ENCODE measurements around the gene STIMATE. TPM values are rescaled to one million over a fixed set of nuclear protein-coding genes. Genes with fewer than 3 reads are reported as not detected.

The STIMATE gene
- polyA plus RNA-seq, 3 donors: 8.9 to 49.9 (median 11.7) TPM

DNA sequence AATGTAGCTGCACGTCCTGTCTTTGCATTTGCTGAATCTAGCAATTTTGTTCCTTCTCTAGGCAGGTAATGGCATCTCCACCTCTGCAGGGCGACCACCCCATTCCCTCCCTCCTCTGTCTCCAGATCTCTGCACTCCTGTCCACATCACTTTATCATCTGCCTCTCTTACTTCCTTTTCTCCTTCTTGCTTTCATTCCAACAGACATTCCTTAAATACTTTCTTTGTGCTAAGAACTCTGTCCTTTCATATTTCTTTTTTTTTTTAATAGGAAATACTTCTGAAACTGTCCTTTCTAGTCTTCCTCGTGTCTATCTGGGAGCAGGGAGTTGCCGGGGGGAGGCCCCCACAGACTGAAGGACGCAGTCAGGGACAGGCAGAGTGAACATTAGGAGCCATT is 95.5 kb downstream of the STIMATE start:
- H3K9me3 ChIP-seq (replicated peaks in 1 of 2; ENCODE audit: control insufficient read depth in 1 of 2, insufficient read depth in 1 of 2, low read length in 2 of 2): no peaks in the 10 kb centered on the region
- no peak overlapping the region for H3K4me3 ChIP-seq (replicated peaks in 1 of 3; ENCODE audit: low read depth in 2 of 3, low read length in 3 of 3)
- WGBS (ENCODE audit: insufficient coverage): 84% methylated on average over 5 of the region's 5 CpGs
- Mint-ChIP-seq H3K27me3 (ENCODE audit: low read depth in 3 of 3) (peaks cover 1 to 3% (median 3%) of the 10 kb centered on the region in 3 donors), H3K4me1 (no peaks in the 10 kb centered on the region), H3K27ac (no peak overlapping the region), H3K9me3 (no peaks in the 10 kb centered on the region), H3K36me3 (no peaks in the 10 kb centered on the region), H3K4me3 (no peak overlapping the region)
- intact Hi-C loops (cut with micrococcal nuclease): loop anchor here in 1 of 2 donors (5.0 kb wide), 1 partner anchor 60 kb away; no protein-coding TSS in a partner anchor
- H3K79me2 ChIP-seq (ENCODE audit: insufficient read depth, low read length): no peaks in the 10 kb centered on the region
- no peaks in the 10 kb centered on the region for H3K27me3 ChIP-seq (ENCODE audit: control insufficient read depth in 2 of 2, insufficient read depth in 2 of 2, low read length in 2 of 2)
- no peak overlapping the region for H3K27ac ChIP-seq (ENCODE audit: low read depth in 1 of 2, low read length in 2 of 2)
- H3K9ac ChIP-seq (ENCODE audit: insufficient read depth, low read length, poor library complexity, severe bottlenecking): no peak overlapping the region
- TF ChIP-seq, protein P1, sequence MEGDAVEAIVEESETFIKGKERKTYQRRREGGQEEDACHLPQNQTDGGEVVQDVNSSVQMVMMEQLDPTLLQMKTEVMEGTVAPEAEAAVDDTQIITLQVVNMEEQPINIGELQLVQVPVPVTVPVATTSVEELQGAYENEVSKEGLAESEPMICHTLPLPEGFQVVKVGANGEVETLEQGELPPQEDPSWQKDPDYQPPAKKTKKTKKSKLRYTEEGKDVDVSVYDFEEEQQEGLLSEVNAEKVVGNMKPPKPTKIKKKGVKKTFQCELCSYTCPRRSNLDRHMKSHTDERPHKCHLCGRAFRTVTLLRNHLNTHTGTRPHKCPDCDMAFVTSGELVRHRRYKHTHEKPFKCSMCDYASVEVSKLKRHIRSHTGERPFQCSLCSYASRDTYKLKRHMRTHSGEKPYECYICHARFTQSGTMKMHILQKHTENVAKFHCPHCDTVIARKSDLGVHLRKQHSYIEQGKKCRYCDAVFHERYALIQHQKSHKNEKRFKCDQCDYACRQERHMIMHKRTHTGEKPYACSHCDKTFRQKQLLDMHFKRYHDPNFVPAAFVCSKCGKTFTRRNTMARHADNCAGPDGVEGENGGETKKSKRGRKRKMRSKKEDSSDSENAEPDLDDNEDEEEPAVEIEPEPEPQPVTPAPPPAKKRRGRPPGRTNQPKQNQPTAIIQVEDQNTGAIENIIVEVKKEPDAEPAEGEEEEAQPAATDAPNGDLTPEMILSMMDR (IDR thresholded peaks at IDR 0.05): no peak
- no peak overlapping the region for H3K4me2 ChIP-seq (replicated peaks; ENCODE audit: extremely low read depth, low read length, poor library complexity, severe bottlenecking)
- H4K20me1 ChIP-seq (ENCODE audit: insufficient read depth, low read length): no peaks in the 10 kb centered on the region
- no peaks in the 10 kb centered on the region for H3K36me3 ChIP-seq (replicated peaks in 1 of 2; ENCODE audit: control insufficient read depth in 1 of 2, insufficient read depth in 2 of 2, low read length in 2 of 2)
- H2AFZ ChIP-seq (ENCODE audit: insufficient read depth, low read depth, low read length, poor library complexity, severe bottlenecking): no peak overlapping the region
- H3K4me1 ChIP-seq (ENCODE audit: control insufficient read depth in 1 of 2, insufficient read depth in 2 of 2, low read length in 2 of 2): no peaks in the 10 kb centered on the region
- DNase-seq: no peak

DNA sequence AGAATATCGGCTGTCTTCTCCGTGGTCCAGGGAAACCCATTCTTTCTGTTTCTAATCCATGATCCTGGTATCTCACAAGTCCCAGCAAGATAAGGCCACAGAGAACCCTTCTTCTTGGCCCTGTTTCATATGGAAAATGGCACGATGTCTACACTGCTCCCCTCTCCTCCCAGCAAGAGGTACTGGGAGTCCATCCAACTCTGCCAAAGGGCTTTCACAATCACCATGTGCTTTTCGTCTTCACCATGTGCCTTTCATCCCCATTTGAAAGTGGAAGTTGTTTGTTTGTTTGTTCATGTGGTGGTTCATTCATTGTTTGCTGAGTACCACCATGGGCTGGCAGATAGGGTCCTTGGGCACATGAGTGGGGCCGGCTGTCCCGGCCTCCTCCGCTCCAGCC is 97.3 kb downstream of the STIMATE start:
- no peak for DNase-seq
- Histone ChIP-seq H3K36me3 (replicated peaks in 1 of 2; ENCODE audit: control insufficient read depth in 1 of 2, insufficient read depth in 2 of 2, low read length in 2 of 2) (no peaks in the 10 kb centered on the region), H2AFZ (ENCODE audit: insufficient read depth, low read depth, low read length, poor library complexity, severe bottlenecking) (no peak overlapping the region), H3K4me2 (replicated peaks; ENCODE audit: extremely low read depth, low read length, poor library complexity, severe bottlenecking) (no peak overlapping the region), H4K20me1 (ENCODE audit: insufficient read depth, low read length) (no peaks in the 10 kb centered on the region), H3K4me1 (ENCODE audit: control insufficient read depth in 1 of 2, insufficient read depth in 2 of 2, low read length in 2 of 2) (no peaks in the 10 kb centered on the region), H3K4me3 (replicated peaks in 1 of 3; ENCODE audit: low read depth in 2 of 3, low read length in 3 of 3) (no peak overlapping the region), H3K9ac (ENCODE audit: insufficient read depth, low read length, poor library complexity, severe bottlenecking) (no peak overlapping the region), H3K27me3 (ENCODE audit: control insufficient read depth in 2 of 2, insufficient read depth in 2 of 2, low read length in 2 of 2) (no peaks in the 10 kb centered on the region), H3K27ac (ENCODE audit: low read depth in 1 of 2, low read length in 2 of 2) (no peak overlapping the region), H3K9me3 (replicated peaks in 1 of 2; ENCODE audit: control insufficient read depth in 1 of 2, insufficient read depth in 1 of 2, low read length in 2 of 2) (no peaks in the 10 kb centered on the region), H3K79me2 (ENCODE audit: insufficient read depth, low read length) (no peaks in the 10 kb centered on the region)
- intact Hi-C loops (cut with micrococcal nuclease): loop anchor here in 1 of 2 donors (5.0 kb wide), 1 partner anchor 58 kb away; no protein-coding TSS in a partner anchor
- no peak overlapping the region for H3K4me3 Mint-ChIP-seq
- peaks cover 3% of the 10 kb centered on the region for H3K4me1 Mint-ChIP-seq
- H3K9me3 Mint-ChIP-seq: no peaks in the 10 kb centered on the region
- 89% methylated on average over 4 of the region's 7 CpGs for WGBS (ENCODE audit: insufficient coverage)
- H3K27ac Mint-ChIP-seq: no peak overlapping the region
- no peaks in the 10 kb centered on the region for H3K36me3 Mint-ChIP-seq
- TF ChIP-seq, protein P1 (IDR thresholded peaks at IDR 0.05): no peak
- peaks cover 1 to 4% (median 3%) of the 10 kb centered on the region in 3 donors for H3K27me3 Mint-ChIP-seq (ENCODE audit: low read depth in 3 of 3)
